GM04503 (cell line): ENCODE measurements around the gene DLG2.
"Not testable (repeated sequence)": the region's sequence is repeated elsewhere in the genome, so short reads cannot be mapped to it uniquely, and the experiment has no call there.

ENCODE experiments used
- DNase-seq: peaks from one replicate; pipeline ENCODE4 v3.0.0-alpha.2; 2012; ENCODE audit warnings: low read depth

DLG2 gene

GRCh38 chr11:85316967-85317366 lies 310.2 kb downstream of the DLG2 start:
- no peak for DNase-seq

GRCh38 chr11:85313741-85314140 lies 313.4 kb downstream of the DLG2 start:
- no peak for DNase-seq

- DNase-seq: no peak
Observed at GRCh38 chr11:85310479-85310878, 316.7 kb downstream of the DLG2 start.

- peak; percentile 3 for DNase-seq
Observed at GRCh38 chr11:85307366-85307765, 319.8 kb downstream of the DLG2 start.

GRCh38 chr11:85301895-85302678 lies 325.1 kb downstream of the DLG2 start:
- DNase-seq: no peak

- peak; percentile 1 for DNase-seq
Observed at GRCh38 chr11:85299258-85299942, 327.7 kb downstream of the DLG2 start.

GRCh38 chr11:85295694-85296271 lies 331.4 kb downstream of the DLG2 start:
- no peak for DNase-seq

- no peak for DNase-seq
Observed at GRCh38 chr11:85281550-85281949, 345.6 kb downstream of the DLG2 start.

- DNase-seq: no peak
Observed at GRCh38 chr11:85279267-85279666, 347.9 kb downstream of the DLG2 start.

GRCh38 chr11:85277693-85278092 lies 349.5 kb downstream of the DLG2 start:
- DNase-seq: no peak

- no peak for DNase-seq
Observed at GRCh38 chr11:85276332-85276731, 350.8 kb downstream of the DLG2 start.

GRCh38 chr11:85270315-85270714 lies 356.8 kb downstream of the DLG2 start:
- not testable (repeated sequence) for DNase-seq

GRCh38 chr11:85269109-85269508 lies 358.0 kb downstream of the DLG2 start:
- no peak for DNase-seq

GRCh38 chr11:85266646-85267045 lies 360.5 kb downstream of the DLG2 start:
- no peak for DNase-seq

- no peak for DNase-seq
Observed at GRCh38 chr11:85263328-85263727, 363.8 kb downstream of the DLG2 start.

GRCh38 chr11:85257837-85258236 lies 369.3 kb downstream of the DLG2 start:
- no peak for DNase-seq

- no peak for DNase-seq
Observed at GRCh38 chr11:85256433-85256832, 370.7 kb downstream of the DLG2 start.

GRCh38 chr11:85249482-85249881 lies 377.7 kb downstream of the DLG2 start:
- no peak for DNase-seq

GRCh38 chr11:85247797-85248196 lies 379.3 kb downstream of the DLG2 start:
- DNase-seq: no peak

- DNase-seq: no peak
Observed at GRCh38 chr11:85238906-85239305, 388.2 kb downstream of the DLG2 start.

GRCh38 chr11:85238038-85238437 lies 389.1 kb downstream of the DLG2 start:
- not testable (repeated sequence) for DNase-seq

GRCh38 chr11:85236211-85236610 lies 390.9 kb downstream of the DLG2 start:
- DNase-seq: no peak

GRCh38 chr11:85232559-85232958 lies 394.6 kb downstream of the DLG2 start:
- no peak for DNase-seq
